22Rv1 (cell line): ENCODE results near the gene IL20RA.
A peak's percentile ranks its signal among the peaks of the same experiment; 100 is the strongest.

Experiments used
- H3K27ac ChIP-seq: fragments of 450-650 bp; 2 replicates; pipeline ENCODE4 v1.5.1; 2017
- CTCF ChIP-seq: fragments of 450-650 bp; IDR thresholded peaks from 2 replicates; pipeline ENCODE4 v1.5.1; 2017; ENCODE audit warnings: mild to moderate bottlenecking
- ZFX ChIP-seq: fragments of 450-650 bp; IDR thresholded peaks from 2 replicates; pipeline ENCODE4 v1.6.1; 2017; ENCODE audit warnings: antibody characterized with exemption, borderline replicate concordance

Gene IL20RA

GRCh38 chr6:137015943-137016342 is 28.8 kb downstream of the IL20RA start:
- no peak overlapping the region for H3K27ac ChIP-seq
- TF ChIP-seq CTCF = no peak
- TF ChIP-seq ZFX = no peak

- H3K27ac ChIP-seq = no peak overlapping the region
- TF ChIP-seq ZFX (no peak), CTCF (peak; percentile 71)
These were observed 30.8 kb downstream of the IL20RA start for GRCh38 chr6:137013738-137014602.

GRCh38 chr6:137013031-137013430 is 31.7 kb downstream of the IL20RA start:
- no peak overlapping the region for H3K27ac ChIP-seq
- TF ChIP-seq CTCF (no peak), ZFX (no peak)

GRCh38 chr6:137011406-137011805 is 33.4 kb downstream of the IL20RA start:
- no peak overlapping the region for H3K27ac ChIP-seq
- TF ChIP-seq CTCF = no peak
- TF ChIP-seq ZFX = no peak

GRCh38 chr6:137010128-137010718 is 34.5 kb downstream of the IL20RA start:
- no peak overlapping the region for H3K27ac ChIP-seq
- TF ChIP-seq CTCF = no peak
- TF ChIP-seq ZFX = no peak

- TF ChIP-seq CTCF (no peak), ZFX (no peak)
- no peak overlapping the region for H3K27ac ChIP-seq
These were observed 36.6 kb downstream of the IL20RA start for GRCh38 chr6:137008204-137008603.

- no peak overlapping the region for H3K27ac ChIP-seq
- no peak for TF ChIP-seq ZFX
- TF ChIP-seq CTCF = no peak
These were observed 38.7 kb downstream of the IL20RA start for GRCh38 chr6:137006056-137006455.
